ENCODE measurements around the gene NR3C1.

DNA sequence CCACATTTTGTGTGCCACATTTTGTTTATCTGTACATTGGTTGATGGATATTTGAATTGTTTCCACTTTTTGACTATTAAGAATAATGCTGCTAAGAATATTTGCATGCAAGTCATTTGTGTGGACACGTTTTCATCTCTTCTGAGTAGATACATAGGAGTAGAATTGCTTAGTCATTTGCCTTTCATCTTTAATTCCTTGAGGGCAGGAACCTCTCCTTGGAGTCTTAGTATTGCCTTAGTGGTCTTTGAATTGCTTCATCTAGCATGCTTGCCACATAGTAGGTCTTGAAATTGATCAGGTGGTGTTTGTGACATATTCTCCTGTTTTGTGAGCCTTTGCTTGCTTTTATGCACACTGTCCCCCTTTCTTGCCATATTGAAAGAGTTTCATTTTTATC lies 128.5 kb downstream of the NR3C1 start:
- TF ChIP-seq POLR2AphosphoS5 (IDR thresholded peaks at IDR 0.05; ENCODE audit: low read depth, low read length) = no peak
- no peak for TF ChIP-seq POLR2A (IDR thresholded peaks at IDR 0.05; ENCODE audit: low read depth, low read length)

All from GM12891 (cell line).